HG02623 (cell line): ENCODE measurements around the gene MANEA.
"Not testable (repeated sequence)": the region's sequence is repeated elsewhere in the genome, so short reads cannot be mapped to it uniquely, and the experiment has no call there.

Experiments used
- ATAC-seq: cut with Tn5 transposase; IDR thresholded peaks from one replicate; pipeline ENCODE4 v1.9.1; 2021; ENCODE audit warnings: moderate library complexity; ENCODE audit not compliant: unreplicated experiment

Gene MANEA

GRCh38 chr6:95577304-95578105, at the start of gene MANEA:
TSS of gene MANEA (plus strand) at chr6:95577535. CDS start at chr6:95586440, 8,905 bp downstream.
- peak; percentile 79 for ATAC-seq

- ATAC-seq = no peak
These were observed 47.6 kb upstream of the MANEA start for GRCh38 chr6:95529762-95530161.

- ATAC-seq = no peak
These were observed 47.0 kb upstream of the MANEA start for GRCh38 chr6:95530176-95530819.

GRCh38 chr6:95543798-95544197, 33.5 kb upstream of the MANEA start:
- ATAC-seq = no peak

GRCh38 chr6:95544517-95545225, 32.7 kb upstream of the MANEA start:
- ATAC-seq = no peak

GRCh38 chr6:95545226-95545625, 32.1 kb upstream of the MANEA start:
- ATAC-seq = no peak

- no peak for ATAC-seq
These were observed 31.6 kb upstream of the MANEA start for GRCh38 chr6:95545686-95546085.

GRCh38 chr6:95546148-95546547, 31.2 kb upstream of the MANEA start:
- ATAC-seq = no peak

- no peak for ATAC-seq
These were observed 30.3 kb upstream of the MANEA start for GRCh38 chr6:95547043-95547442.

GRCh38 chr6:95548188-95548786, 29.0 kb upstream of the MANEA start:
- no peak for ATAC-seq

GRCh38 chr6:95551678-95552324, 25.5 kb upstream of the MANEA start:
- ATAC-seq = no peak

- no peak for ATAC-seq
These were observed 23.5 kb upstream of the MANEA start for GRCh38 chr6:95553880-95554279.

- ATAC-seq = not testable (repeated sequence)
These were observed 16.4 kb upstream of the MANEA start for GRCh38 chr6:95560956-95561355.

GRCh38 chr6:95569560-95569959, 7.8 kb upstream of the MANEA start:
- ATAC-seq = no peak

- ATAC-seq = no peak
These were observed 5.2 kb upstream of the MANEA start for GRCh38 chr6:95572098-95572497.

GRCh38 chr6:95574811-95575210, 2.5 kb upstream of the MANEA start:
- ATAC-seq = no peak

GRCh38 chr6:95576218-95576997, 927 bp upstream of the MANEA start:
- ATAC-seq = peak; percentile 20

- ATAC-seq = no peak
These were observed 384 bp upstream of the MANEA start for GRCh38 chr6:95576998-95577303.

- ATAC-seq = peak; percentile 9
These were observed 723 bp downstream of the MANEA start for GRCh38 chr6:95578106-95578410.

- no peak for ATAC-seq
These were observed 3.7 kb downstream of the MANEA start for GRCh38 chr6:95581073-95581472.
